CD1c-positive myeloid dendritic cell (primary cell): ENCODE results near the gene HECTD1.
"Not testable (repeated sequence)": the region's sequence is repeated elsewhere in the genome, so short reads cannot be mapped to it uniquely, and the experiment has no call there.

Source experiments
- DNase-seq: peaks from one replicate; pipeline ENCODE4 v3.0.0-alpha.2; 2016; ENCODE audit errors: extremely low spot score

Gene HECTD1

GRCh38 chr14:31207755-31208545 is at the start of gene HECTD1:
Gene HECTD1, minus strand, starts transcription at chr14:31207793. Its CDS starts 1,857 bp downstream, at chr14:31205936.
- DNase-seq, result peak; percentile 94

GRCh38 chr14:31257244-31257553 is 49.6 kb upstream of the HECTD1 start:
- no peak for DNase-seq

DNA sequence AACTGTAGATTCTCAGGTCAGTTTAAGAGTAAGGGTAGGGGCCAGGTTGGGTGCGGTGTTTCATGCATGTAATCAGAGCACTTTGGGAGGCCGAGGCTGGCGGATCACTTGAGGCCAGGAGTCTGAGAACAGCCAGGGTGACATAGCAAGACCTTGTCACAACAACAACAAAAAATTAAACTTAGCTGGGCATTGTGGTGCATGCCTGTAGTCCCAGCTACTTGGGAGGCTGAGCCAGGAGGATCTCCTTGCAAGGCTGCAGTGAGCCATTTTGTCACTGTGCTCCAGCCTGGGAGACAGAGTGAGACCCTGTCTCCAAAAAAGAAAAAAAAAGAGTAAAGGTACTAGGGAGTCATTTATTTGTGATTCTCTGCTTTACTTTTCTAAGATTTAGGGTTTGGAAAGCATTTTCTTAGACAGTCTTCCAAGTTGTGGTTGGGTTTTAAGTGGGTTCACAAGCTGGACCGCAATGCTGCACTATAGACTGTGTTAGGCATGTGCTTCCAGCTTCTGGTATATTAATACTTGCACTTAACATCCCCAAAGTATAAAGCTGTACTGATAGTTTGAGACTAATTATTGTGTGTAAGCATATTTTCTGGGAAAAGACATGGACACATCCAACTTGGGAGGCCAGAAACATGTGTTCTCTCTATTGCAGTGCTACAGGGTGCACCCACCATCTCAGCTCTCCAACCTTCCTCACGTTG is 49.1 kb upstream of the HECTD1 start:
- no peak for DNase-seq

- not testable (repeated sequence) for DNase-seq
Measured at GRCh38 chr14:31255918-31256317, 48.3 kb upstream of the HECTD1 start.

DNA sequence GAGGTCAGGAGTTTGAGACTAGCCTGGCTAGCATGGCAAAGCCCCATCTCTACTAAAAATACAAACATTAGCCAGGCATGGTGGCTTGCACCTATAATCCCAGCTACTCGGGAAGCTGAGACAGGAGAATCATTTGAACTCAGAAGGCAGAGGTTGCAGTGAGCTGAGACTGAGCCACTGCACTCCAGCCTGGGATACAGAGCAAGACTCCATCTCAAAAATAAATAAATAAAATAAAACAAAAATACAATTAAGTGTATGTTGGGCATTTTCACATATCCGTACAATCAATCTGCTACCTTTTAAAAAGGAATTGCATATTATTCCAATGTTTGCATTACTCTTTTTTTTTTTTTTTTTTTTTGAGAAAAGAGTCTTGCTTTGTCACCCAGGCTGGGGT is 47.7 kb upstream of the HECTD1 start:
- DNase-seq, result no peak

- DNase-seq, result no peak
Measured at GRCh38 chr14:31253746-31254471, 46.3 kb upstream of the HECTD1 start.

DNA sequence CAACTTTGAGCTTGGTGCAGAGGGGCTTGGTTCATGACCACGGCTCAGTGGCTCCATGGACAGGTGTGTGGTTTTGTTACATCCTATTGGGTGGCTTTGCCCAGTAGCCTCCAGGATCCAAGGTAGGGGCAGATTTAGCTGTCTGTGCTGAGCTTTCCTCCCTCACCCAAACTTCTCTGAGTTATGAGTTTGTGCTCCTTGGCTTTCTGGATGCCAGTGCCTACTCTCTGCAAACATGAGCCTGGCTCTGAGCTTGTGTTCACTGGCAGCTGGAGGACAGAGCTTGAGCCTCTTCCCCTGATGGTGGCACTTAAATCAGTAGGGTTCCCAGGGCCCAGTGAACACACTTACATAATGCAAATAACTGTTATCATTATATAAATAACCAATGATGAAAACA is 45.3 kb upstream of the HECTD1 start:
- no peak for DNase-seq

DNA sequence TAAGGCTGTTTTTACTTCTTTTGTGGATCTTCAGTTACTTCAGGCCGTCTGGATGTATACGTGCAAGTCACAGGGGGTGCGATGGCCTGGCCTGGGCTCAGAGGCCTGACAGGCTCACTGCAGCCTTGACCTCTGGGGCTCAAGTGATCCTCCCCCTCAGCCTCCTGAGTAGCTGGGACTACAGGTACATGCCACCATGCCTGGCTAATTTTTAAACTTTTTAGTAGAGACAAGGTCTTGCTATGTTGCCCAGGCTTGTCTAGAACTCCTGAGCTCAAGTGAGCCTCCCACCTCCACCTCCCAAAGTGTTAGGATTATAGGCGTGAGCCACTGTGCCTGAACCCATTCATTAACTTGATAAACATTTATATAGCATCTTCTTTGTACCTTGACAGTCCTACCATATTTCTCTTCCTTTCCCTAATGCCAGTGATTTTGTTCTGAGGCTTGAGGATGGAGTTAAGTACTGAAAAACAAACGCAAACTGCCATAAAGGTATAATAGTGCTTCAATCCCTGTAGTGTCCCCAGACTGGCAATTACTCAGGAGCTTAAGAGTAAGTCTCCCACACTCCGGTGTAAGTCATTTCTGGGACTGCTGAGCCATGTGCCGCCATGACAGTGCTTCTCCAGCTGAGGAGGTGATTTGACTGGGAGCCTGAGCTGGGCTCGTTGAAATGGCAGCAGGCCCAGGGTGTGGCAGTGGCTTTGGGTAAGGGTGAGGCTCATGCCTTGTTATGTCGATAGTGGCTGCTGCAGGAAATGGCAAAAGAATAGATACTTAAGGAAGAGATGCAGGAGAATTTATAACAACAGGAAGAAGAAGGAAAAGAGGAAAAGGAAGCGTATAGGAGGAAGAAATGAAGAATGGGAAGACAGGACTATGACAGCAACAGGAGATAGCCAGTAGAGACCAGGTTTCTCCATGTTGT is 43.7 kb upstream of the HECTD1 start:
- no peak for DNase-seq

DNA sequence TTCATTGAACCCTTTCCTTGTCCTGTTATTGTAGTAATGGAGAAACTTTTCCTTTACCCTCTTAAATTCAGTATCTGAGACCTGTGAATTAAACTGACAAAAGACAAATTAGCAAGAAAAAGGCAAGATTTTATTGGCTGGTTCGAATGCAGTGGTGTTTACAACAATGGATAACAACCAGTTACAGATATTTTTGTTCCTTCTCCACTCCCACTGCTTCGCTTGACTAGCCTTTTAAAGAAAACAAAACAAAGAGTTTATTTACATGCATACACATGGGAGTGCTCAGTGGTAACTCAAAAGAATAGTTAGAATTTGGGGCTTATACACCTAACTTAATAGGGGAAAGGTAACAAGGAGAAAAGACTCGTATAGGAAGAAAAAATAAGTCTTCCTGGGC is 37.0 kb upstream of the HECTD1 start:
- no peak for DNase-seq

- no peak for DNase-seq
Measured at GRCh38 chr14:31243860-31244259, 36.3 kb upstream of the HECTD1 start.

DNA sequence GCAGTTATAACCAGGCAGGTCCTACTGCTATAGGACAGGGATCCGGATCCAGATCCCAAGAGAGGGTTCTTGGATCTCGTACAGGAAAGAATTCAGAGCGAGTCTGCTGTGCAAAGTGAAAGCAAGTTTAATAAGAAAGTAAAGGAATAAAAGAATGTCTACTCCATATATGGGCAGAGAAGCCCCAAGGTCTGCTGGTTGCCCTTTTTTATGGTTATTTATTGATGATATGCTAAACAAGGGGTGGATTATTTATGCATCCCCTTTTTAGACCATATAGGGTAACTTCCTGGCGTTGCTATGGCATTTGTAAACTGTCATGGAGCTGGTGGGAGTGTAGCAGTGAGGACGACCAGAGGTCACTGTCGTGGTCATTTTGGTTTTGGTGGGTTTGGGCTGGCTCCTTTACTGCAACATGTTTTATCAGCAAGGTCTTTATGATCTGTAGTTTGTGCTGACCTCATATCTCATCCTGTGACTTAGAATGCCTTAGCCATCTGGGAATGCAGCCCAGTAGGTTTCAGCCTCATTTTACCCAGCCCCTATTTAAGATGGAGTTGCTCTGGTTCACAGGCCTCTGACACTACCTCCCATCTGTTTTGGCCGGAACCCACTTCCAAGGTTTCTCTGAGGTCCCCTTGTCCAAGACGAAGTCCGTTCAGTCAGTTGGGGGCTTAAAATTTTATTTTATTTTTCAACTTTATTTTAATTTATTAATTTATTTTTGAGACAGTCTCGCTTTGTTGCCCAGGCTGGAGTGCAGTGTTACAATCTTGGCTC is 34.8 kb upstream of the HECTD1 start:
- not testable (repeated sequence) for DNase-seq

DNA sequence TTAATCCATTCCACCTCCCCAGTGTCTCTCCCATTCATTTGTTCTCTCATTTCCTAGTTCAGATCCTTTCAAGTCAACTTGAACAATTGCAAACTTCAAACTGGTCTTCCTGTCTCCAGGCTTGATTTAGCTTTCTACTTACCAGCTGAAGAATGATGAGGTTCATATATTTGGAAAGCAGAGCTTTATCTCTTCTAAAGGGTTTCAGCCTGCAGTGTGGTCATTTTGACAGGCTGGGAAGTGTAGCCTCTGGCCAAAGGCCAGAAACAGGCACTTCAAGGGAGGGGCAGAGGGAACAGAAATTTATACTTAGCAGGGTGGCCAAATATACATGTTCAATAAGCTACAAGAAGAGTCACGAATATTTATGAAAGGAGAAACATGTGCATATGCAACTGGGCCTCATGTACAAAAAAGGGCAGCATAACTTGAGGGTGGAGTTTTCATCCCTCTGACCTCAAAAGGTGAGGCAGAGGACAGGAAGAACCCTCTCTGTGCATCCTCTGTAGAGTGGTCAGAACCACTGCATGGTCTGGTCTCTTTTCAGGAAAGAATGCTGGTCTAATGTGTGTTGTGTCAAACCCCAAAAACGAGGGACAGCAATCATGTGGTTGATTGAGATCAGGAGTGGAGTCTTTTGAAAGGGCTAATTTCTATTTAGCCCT is 34.0 kb upstream of the HECTD1 start:
- DNase-seq, result no peak

DNA sequence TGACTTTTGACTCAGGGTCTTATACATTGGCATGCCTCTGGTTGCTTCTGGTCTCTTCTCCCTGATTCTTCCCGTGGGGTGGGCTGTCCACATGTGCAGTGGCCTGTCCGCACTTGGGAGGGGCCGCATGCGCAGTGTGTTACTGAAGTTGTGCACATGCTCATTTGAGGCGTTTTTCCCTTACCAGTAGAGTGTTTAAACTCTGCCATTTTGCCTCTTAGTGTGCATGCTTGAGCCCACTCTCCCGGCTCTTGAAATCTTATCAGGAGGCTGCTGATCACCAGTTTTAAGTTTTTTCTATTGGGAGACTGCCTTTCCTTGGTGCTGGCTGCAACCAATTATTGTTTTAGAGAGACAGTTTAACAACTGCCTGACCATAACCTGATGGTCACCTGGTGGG is 32.1 kb upstream of the HECTD1 start:
- DNase-seq, result no peak

DNA sequence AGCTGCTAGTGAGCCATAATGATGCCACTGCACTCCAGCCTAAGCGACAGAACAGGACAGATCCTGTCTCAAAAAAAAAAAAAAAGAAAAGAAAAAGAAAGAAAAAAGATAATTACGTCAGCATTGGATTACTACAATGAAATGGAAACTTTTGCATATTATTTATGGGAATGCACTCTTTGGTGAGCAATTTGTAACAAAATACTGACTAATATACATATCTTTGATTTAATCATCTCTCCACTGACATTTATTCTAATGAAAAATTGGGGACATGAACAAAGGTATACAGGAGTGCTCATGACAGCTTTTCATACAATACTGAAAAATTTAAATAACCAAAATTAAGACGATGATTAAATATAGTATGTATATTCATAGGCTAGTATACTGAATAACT is 27.9 kb upstream of the HECTD1 start:
- DNase-seq, result no peak

GRCh38 chr14:31232081-31232480 is 24.5 kb upstream of the HECTD1 start:
- no peak for DNase-seq

- DNase-seq, result not testable (repeated sequence)
Measured at GRCh38 chr14:31231272-31231671, 23.7 kb upstream of the HECTD1 start.

- no peak for DNase-seq
Measured at GRCh38 chr14:31230573-31230958, 23.0 kb upstream of the HECTD1 start.

DNA sequence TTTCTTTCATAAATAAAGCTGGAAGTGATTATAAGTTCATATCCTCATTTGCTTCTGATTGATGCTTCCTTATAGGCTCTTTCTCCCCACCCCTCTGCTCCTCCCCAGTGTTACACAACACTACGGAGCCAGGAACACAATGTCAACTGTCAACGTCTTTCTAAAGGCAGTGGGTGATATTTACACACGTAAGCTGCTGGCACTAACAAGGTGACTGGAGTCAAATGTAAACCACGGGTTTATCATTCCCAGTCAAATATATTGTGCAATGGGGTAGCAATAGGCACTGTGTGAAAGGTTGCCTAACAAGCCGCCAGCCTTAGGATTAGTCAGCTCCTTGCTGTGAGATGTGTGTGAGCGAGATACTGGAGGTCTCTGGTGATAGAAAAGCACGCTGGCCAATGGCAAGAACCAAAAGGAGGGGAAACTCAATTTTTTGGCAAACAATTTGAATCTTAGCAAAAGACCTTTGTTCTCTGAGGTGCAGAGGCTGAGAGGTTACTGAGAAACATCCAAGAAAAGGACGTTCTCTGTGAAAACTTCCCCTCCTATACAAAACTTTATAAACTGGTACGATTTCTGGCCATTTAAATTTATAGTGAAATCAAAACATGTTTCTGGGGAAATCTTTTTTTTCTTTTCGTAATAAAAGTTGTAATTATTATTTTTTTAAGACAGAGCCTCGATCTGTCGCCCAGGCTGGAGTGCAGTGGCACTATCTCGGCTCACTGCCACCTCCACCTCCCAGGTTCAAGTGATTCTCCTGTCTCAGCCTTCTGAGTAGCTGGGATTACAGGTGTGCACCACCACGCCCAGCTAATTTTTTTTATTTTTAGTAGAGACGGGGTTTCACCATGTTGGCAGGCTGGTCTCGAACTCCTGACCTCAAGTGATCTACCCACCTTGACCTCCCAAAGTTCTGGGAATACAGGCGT is 22.3 kb upstream of the HECTD1 start:
- peak; percentile 86 for DNase-seq

- peak; percentile 52 for DNase-seq
Measured at GRCh38 chr14:31229009-31229408, 21.4 kb upstream of the HECTD1 start.
